CD4-positive, alpha-beta T cell treated with Interleukin-2 at 100 ng/mL for 4 hours (primary cell): ENCODE data around the gene HINT2.
A peak's percentile ranks its signal among the peaks of the same experiment; 100 is the strongest.

Experiments
- DNase-seq: peaks from one replicate; pipeline ENCODE4 v3.0.0-alpha.2; 2020; ENCODE audit warnings: low spot score

HINT2 gene

GRCh38 chr9:35811381-35812024, 3.3 kb downstream of the HINT2 start:
- DNase-seq = no peak

- DNase-seq = no peak
These were observed 4.7 kb downstream of the HINT2 start for GRCh38 chr9:35810122-35810521.

GRCh38 chr9:35808433-35808832, 6.4 kb downstream of the HINT2 start:
- DNase-seq = no peak

- DNase-seq = no peak
These were observed 8.7 kb downstream of the HINT2 start for GRCh38 chr9:35806101-35806500.

GRCh38 chr9:35801328-35802128, 13.3 kb downstream of the HINT2 start:
- DNase-seq = no peak

GRCh38 chr9:35800530-35800929, 14.3 kb downstream of the HINT2 start:
- DNase-seq = no peak

GRCh38 chr9:35798658-35799374, 16.0 kb downstream of the HINT2 start:
- DNase-seq = peak; percentile 20

GRCh38 chr9:35797311-35798109, 17.3 kb downstream of the HINT2 start:
- DNase-seq = no peak

GRCh38 chr9:35795695-35796094, 19.1 kb downstream of the HINT2 start:
- DNase-seq = no peak

- no peak for DNase-seq
These were observed 21.4 kb downstream of the HINT2 start for GRCh38 chr9:35793461-35793860.

- DNase-seq = no peak
These were observed 22.0 kb downstream of the HINT2 start for GRCh38 chr9:35792826-35793225.

GRCh38 chr9:35792024-35792813, 22.6 kb downstream of the HINT2 start:
- DNase-seq = no peak

GRCh38 chr9:35791297-35791921, 23.4 kb downstream of the HINT2 start, which contains the start of gene NPR2:
Gene NPR2, plus strand, starts transcription at chr9:35791591. Its CDS starts 818 bp downstream, at chr9:35792409.
- DNase-seq = no peak

- peak; percentile 78 for DNase-seq
These were observed 24.2 kb downstream of the HINT2 start for GRCh38 chr9:35790385-35791296.

- DNase-seq = no peak
These were observed 24.8 kb downstream of the HINT2 start for GRCh38 chr9:35790025-35790384.

- no peak for DNase-seq
These were observed 25.3 kb downstream of the HINT2 start for GRCh38 chr9:35789541-35789940.

GRCh38 chr9:35783418-35783817, 31.4 kb downstream of the HINT2 start:
- no peak for DNase-seq

- no peak for DNase-seq
These were observed 33.8 kb downstream of the HINT2 start for GRCh38 chr9:35781066-35781465.

- no peak for DNase-seq
These were observed 36.3 kb downstream of the HINT2 start for GRCh38 chr9:35778496-35778895.

- no peak for DNase-seq
These were observed 38.8 kb downstream of the HINT2 start for GRCh38 chr9:35776018-35776417.
